ENCODE data around the gene MCRIP2.

Gene MCRIP2

DNA sequence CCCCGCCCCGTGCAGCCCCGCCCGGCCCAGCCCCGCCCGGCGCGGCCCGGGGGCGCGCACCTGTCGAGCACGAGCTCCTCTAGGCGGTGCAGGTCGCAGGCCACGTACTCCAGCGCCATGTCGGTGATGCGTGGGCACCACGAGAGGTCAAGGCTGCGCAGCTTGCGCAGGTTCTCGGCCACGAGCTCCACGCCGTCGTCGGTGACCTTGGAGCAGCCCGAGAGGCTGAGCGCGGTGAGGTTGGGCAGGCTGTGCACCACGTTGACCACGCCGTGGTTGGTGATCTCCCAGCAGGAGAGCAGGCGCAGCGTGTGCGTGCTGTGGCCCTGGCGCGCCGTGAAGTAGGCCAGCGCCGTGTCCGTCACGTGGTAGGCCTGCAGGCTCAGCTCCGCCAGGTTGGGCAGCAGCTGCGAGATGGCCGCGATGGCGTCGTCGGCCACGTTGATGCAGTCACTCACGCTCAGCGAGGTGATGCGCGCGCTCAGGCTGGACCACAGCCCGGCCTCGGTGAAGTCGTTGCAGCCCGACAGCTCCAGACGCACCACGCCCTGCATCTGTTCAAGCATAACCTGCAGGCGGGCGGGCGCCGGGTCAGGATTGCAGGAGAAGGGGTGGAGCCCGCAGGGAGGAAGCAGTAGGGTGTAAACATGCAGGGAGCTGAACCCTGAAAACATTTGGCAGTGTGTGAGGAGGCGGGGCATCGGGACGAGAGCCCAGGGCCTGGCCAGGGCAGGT is 53.9 kb downstream of the MCRIP2 start:
- peak; percentile 66 for DNase-seq (ENCODE audit: low read depth)
- peak overlapping the region; percentile 56 for H3K4me3 ChIP-seq (ENCODE audit: low read depth, low read length)
- no peak for TF ChIP-seq CTCF (IDR thresholded peaks at IDR 0.05; ENCODE audit: control insufficient read depth, extremely low read depth, insufficient read depth)

All from LNCaP clone FGC (cell line).